Breast epithelium (tissue), 4 donors: ENCODE measurements around the gene FAM120A. TPM values are rescaled to one million over a fixed set of nuclear protein-coding genes. Genes with fewer than 3 reads are reported as not detected.

ENCODE experiments used
- DNase-seq, 2 donors: peaks; one replicate each; pipeline ENCODE4 v3.0.0-alpha.2; 2019; ENCODE audit warnings: low spot score in 2 of 2
- H3K27ac ChIP-seq, 2 donors: fragments of 200-600 bp; sonication (generic) in 1 of 2; one replicate each; pipeline ENCODE4 v1.5.1; 2016 to 2019; ENCODE audit warnings: mild to moderate bottlenecking in 1 of 2
- H3K27me3 ChIP-seq, 2 donors: fragments of 200-600 bp; sonication (generic) in 1 of 2; one replicate each; pipeline versions ENCODE4 v1.5.1 to v1.6.0; 2017 to 2019; ENCODE audit warnings: control low read depth in 1 of 2, mild to moderate bottlenecking in 1 of 2
- H3K36me3 ChIP-seq: fragments of 200-600 bp; one replicate; pipeline ENCODE4 v1.5.1; 2019
- H3K4me1 ChIP-seq, 2 donors: fragments of 200-600 bp; sonication (generic); one replicate each; pipeline ENCODE4 v1.5.1; 2016 to 2019; ENCODE audit warnings: control low read depth in 1 of 2
- H3K4me3 ChIP-seq, 3 donors: fragments of 200-600 bp; sonication (generic); 1 replicate in 2 of 3; 2 replicates in 1 of 3; pipeline ENCODE4 v1.5.1; 2016 to 2019; ENCODE audit warnings: mild to moderate bottlenecking in 3 of 3, moderate library complexity in 2 of 3
- H3K9me3 ChIP-seq, 2 donors: fragments of 200-600 bp; sonication (generic) in 1 of 2; one replicate each; pipeline ENCODE4 v1.5.1; 2016 to 2019; ENCODE audit warnings: control low read depth in 1 of 2
- POLR2A ChIP-seq: fragments of 450-650 bp; IDR thresholded peaks from one replicate; pipeline ENCODE4 v1.6.1; 2016; ENCODE audit warnings: antibody characterized with exemption, mild to moderate bottlenecking, moderate library complexity
- POLR2AphosphoS5 ChIP-seq, 3 donors: sonication (generic); formaldehyde crosslinking; IDR thresholded peaks; one replicate each; pipeline ENCODE4 v1.6.1; 2017; ENCODE audit warnings: antibody characterized with exemption in 3 of 3
- intact Hi-C: fragments of 100-400 bp; cut with DNase I; formaldehyde crosslinking; loops from one replicate; pipeline ENCODE4 v1.15.1; 2023; ENCODE audit warnings: low total_unique reads
- total RNA-seq, 3 donors: library from RNA; depleted of rRNA; stranded (reverse); fragments of >200 nt; gene quantifications; one replicate each; pipeline ENCODE4 v1.1.0, GENCODE V29; 2016
- TF ChIP-seq, protein P1 (sequence below), 3 donors: fragments of 450-650 bp; IDR thresholded peaks; one replicate each; pipeline ENCODE4 v1.5.1; 2016 to 2017; ENCODE audit warnings: antibody characterized with exemption in 3 of 3, mild to moderate bottlenecking in 3 of 3, moderate library complexity in 3 of 3

The FAM120A gene
- total RNA-seq, 3 donors from 2014 or later, result 71.0 to 103 (median 89.6) TPM

DNA sequence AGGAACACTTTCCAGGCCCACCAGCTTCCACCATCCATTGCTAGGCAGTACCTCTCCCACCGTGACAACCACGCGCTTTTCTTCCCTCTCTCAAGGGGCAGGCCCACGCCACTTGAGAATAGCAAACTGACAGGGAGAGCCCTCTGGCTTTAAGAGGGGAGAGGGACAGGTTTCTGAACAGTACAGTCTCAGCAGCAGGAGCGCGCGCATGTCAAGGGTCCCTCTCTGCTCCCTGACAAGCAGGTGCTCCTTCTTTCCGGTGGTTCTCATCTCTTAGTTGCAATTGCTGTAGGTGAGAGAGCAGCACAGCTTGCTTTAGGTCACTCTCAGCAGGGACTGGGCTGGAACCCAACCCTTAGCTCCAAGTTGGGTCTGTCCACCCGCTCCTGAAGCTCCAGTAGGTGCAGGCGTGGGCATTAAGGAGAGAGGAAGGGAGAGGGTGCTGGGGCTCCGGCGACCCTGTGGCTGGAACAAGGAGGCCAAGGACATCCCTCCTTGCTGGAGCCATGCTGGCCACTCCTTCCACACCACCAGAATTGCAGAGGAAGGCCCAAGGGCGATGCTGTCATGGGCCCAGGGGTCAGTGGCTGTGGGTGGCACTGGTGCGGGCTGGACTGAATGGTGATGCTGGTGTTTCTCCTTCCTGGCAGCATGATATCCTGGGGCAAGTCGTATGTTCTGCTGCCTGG is 115.9 kb downstream of the FAM120A start:
- no peaks in the 10 kb centered on the region for H3K4me1 ChIP-seq
- peak overlapping the region; percentile 46 to 78 (median 64) for H3K4me3 ChIP-seq
- H3K36me3 ChIP-seq, result peaks cover 5% of the 10 kb centered on the region
- H3K9me3 ChIP-seq, result no peaks in the 10 kb centered on the region
- no peak for TF ChIP-seq POLR2A
- no peak for TF ChIP-seq POLR2AphosphoS5 (IDR thresholded peaks at IDR 0.05)
- TF ChIP-seq, protein P1, sequence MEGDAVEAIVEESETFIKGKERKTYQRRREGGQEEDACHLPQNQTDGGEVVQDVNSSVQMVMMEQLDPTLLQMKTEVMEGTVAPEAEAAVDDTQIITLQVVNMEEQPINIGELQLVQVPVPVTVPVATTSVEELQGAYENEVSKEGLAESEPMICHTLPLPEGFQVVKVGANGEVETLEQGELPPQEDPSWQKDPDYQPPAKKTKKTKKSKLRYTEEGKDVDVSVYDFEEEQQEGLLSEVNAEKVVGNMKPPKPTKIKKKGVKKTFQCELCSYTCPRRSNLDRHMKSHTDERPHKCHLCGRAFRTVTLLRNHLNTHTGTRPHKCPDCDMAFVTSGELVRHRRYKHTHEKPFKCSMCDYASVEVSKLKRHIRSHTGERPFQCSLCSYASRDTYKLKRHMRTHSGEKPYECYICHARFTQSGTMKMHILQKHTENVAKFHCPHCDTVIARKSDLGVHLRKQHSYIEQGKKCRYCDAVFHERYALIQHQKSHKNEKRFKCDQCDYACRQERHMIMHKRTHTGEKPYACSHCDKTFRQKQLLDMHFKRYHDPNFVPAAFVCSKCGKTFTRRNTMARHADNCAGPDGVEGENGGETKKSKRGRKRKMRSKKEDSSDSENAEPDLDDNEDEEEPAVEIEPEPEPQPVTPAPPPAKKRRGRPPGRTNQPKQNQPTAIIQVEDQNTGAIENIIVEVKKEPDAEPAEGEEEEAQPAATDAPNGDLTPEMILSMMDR (IDR thresholded peaks at IDR 0.05), result no peak
- no peak for DNase-seq
- H3K27ac ChIP-seq, result peak overlapping the region; percentile 95 to 96
- intact Hi-C loops, result no loop called here
- no peaks in the 10 kb centered on the region for H3K27me3 ChIP-seq

DNA sequence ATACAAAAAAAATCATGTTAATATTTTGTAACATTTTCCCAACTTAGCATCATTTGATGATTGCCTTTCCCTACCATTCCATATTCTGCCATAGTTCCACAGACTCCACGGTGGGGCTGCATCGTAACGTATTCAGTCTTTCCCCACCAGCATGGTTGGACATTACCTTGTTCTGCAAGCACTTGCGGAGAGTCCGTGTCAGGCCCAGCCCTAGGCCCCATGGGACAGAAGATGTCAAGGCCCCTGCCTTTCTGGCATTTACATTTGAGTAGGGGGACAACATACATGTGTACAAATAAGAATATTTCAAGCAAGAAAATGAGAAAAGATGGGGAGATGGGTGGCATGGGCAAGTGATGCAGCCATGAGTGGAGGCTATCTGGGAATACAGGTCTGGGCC is 116.7 kb downstream of the FAM120A start:
- no peak overlapping the region for H3K27ac ChIP-seq
- intact Hi-C loops, result no loop called here
- no peaks in the 10 kb centered on the region for H3K9me3 ChIP-seq
- DNase-seq, result no peak
- no peaks in the 10 kb centered on the region for H3K27me3 ChIP-seq
- no peak for TF ChIP-seq POLR2AphosphoS5 (IDR thresholded peaks at IDR 0.05)
- TF ChIP-seq POLR2A, result no peak
- TF ChIP-seq, protein P1 (IDR thresholded peaks at IDR 0.05), result no peak
- H3K4me1 ChIP-seq, result no peaks in the 10 kb centered on the region
- H3K4me3 ChIP-seq, result no peak overlapping the region
- H3K36me3 ChIP-seq, result peaks cover 5% of the 10 kb centered on the region

DNA sequence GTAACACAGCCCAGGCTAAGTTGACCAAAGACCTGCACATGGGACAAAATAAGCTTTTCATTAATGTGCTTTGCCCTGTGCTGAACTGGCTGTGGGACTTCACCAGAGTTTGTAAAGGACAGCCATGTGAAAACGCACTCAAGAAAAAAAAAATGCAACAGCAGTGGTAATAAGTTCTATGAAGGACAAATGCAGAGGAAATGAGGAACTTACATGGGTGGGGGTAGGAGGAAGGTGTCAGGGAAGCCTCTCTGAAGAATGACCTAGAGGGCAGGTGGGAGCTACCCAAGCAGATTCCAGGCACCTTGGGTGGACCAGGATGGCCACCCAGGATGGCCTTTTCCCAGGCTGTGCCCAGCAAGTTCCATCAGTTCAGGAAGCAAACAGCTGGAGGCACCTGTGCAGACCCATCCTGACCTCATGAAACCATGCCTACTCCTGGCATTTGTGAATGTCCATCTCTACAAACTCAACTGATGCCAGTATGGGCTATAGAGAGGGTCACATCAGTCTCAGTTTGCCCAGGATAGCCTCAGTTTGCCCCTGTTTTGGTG is 118.2 kb downstream of the FAM120A start:
- H3K4me1 ChIP-seq, result no peaks in the 10 kb centered on the region
- H3K27ac ChIP-seq, result no peak overlapping the region
- no peaks in the 10 kb centered on the region for H3K27me3 ChIP-seq
- no peaks in the 10 kb centered on the region for H3K36me3 ChIP-seq
- H3K9me3 ChIP-seq, result no peaks in the 10 kb centered on the region
- intact Hi-C loops, result loop anchor here (10.0 kb wide), 1 partner anchor 115 kb away; the partner anchor contains the start of genes FAM120A and FAM120AOS
- no peak for DNase-seq
- TF ChIP-seq POLR2AphosphoS5 (IDR thresholded peaks at IDR 0.05), result no peak
- no peak for TF ChIP-seq POLR2A
- TF ChIP-seq, protein P1 (IDR thresholded peaks at IDR 0.05), result no peak
- no peak overlapping the region for H3K4me3 ChIP-seq

DNA sequence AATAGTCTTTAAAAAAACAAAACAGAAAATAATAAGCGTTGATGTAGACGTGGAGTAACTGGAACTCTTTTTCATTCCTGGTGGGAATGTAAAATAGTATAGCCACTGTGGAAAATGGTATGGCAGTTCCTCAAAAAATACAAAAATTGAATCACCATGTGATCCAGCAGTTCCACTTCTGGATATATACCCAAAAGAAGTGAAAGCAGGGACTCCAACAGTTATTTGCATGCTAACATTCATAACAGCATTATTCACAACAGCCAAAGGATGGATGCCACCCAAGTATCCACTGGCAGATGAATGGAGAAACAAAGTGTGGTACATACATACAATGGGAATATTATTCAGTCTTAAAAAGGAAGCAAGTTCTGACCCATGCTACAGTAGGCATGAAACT is 120.7 kb downstream of the FAM120A start:
- no peak for TF ChIP-seq POLR2A
- TF ChIP-seq, protein P1 (IDR thresholded peaks at IDR 0.05), result no peak
- no peak for TF ChIP-seq POLR2AphosphoS5 (IDR thresholded peaks at IDR 0.05)
- no peaks in the 10 kb centered on the region for H3K4me1 ChIP-seq
- no peaks in the 10 kb centered on the region for H3K27me3 ChIP-seq
- no peak overlapping the region for H3K27ac ChIP-seq
- intact Hi-C loops, result loop anchor here (10.0 kb wide), 1 partner anchor 117 kb away; the partner anchor contains the start of genes FAM120A and FAM120AOS
- H3K4me3 ChIP-seq, result no peak overlapping the region
- no peaks in the 10 kb centered on the region for H3K36me3 ChIP-seq
- no peak for DNase-seq
- no peaks in the 10 kb centered on the region for H3K9me3 ChIP-seq
